Left lung (tissue), 10 donors: ENCODE results near the gene PTMS. TPM values are rescaled to one million over a fixed set of nuclear protein-coding genes. Genes with fewer than 3 reads are reported as not detected.
"Not testable (repeated sequence)": the region's sequence is repeated elsewhere in the genome, so short reads cannot be mapped to it uniquely, and the experiment has no call there.

Source experiments
- ATAC-seq: fragments of 200-7000 bp; cut with Tn5 transposase; one replicate; pipeline ENCODE4 v1.9.1; 2020; ENCODE audit warnings: moderate library complexity
- DNase-seq, 4 donors: peaks; one replicate each; pipeline ENCODE4 v3.0.0-alpha.2; 2013 to 2020
- H3K27ac ChIP-seq, 2 donors: fragments of 200-600 bp; sonication (generic) in 1 of 2; one replicate each; pipeline versions ENCODE4 v1.5.0 to v1.8.0; 2020 to 2021
- H3K27me3 ChIP-seq, 2 donors: fragments of 200-600 bp; sonication (generic) in 1 of 2; one replicate each; pipeline versions ENCODE4 v1.5.0 to v1.8.0; 2020 to 2021
- H3K36me3 ChIP-seq, 2 donors: fragments of 200-600 bp; sonication (generic) in 1 of 2; one replicate each; pipeline versions ENCODE4 v1.5.0 to v1.8.0; 2020 to 2021
- H3K4me1 ChIP-seq, 2 donors: fragments of 200-600 bp; one replicate each; pipeline ENCODE4 v1.8.0; 2021
- H3K4me3 ChIP-seq, 2 donors: fragments of 200-600 bp; sonication (generic) in 1 of 2; one replicate each; pipeline versions ENCODE4 v1.5.0 to v1.8.0; 2020 to 2021; ENCODE audit warnings: mild to moderate bottlenecking in 1 of 2
- H3K9me3 ChIP-seq, 2 donors: fragments of 200-600 bp; sonication (generic) in 1 of 2; one replicate each; pipeline versions ENCODE4 v1.5.0 to v1.8.0; 2020 to 2021
- CTCF ChIP-seq, 2 donors: fragments of 200-600 bp; sonication (generic) in 1 of 2; IDR thresholded peaks; one replicate each; pipeline versions ENCODE4 v1.5.0 to v1.8.0; 2021; ENCODE audit warnings: antibody characterized with exemption in 2 of 2
- intact Hi-C, 2 donors: fragments of 100-400 bp; cut with DNase I; formaldehyde crosslinking; loops; one replicate each; pipeline versions ENCODE4 v1.11.2 to v1.14.2; 2022
- polyA plus RNA-seq, 6 donors: library from polyadenylated mRNA; unstranded; fragments of 120-200 nt; gene quantifications; one replicate each; pipeline ENCODE4 v1.2.1, GENCODE V29; 2013; ENCODE audit not compliant: insufficient read length in 6 of 6
- total RNA-seq, 2 donors: library from RNA; stranded (reverse); fragmentation: NEBNext Ultra II Directional; extraction: Animal tissue kit (Norgen Biotek cat#: 25700); gene quantifications; one replicate each; pipeline ENCODE4 v1.2.1, GENCODE V29; 2021
- donor health status: DM: no; HTN: yes; CAD: no.
- donor health status: DM: no; HTN: no; CAD: no.

PTMS gene
- total and polyA plus RNA-seq, 8 donors: 276 to 843 (median 669) TPM

GRCh38 chr12:6734506-6735387 lies 31.4 kb upstream of the PTMS start:
- H3K27ac ChIP-seq: no peak overlapping the region
- H3K4me3 ChIP-seq: no peak overlapping the region
- intact Hi-C loops: no loop called here
- H3K27me3 ChIP-seq: no peaks in the 10 kb centered on the region
- no peaks in the 10 kb centered on the region for H3K9me3 ChIP-seq
- ATAC-seq (peak; percentile 69), DNase-seq (no peak)
- no peak for TF ChIP-seq CTCF (IDR thresholded peaks at IDR 0.05)
- peaks cover 0 to 44% of the 10 kb centered on the region in 2 donors for H3K36me3 ChIP-seq
- peaks cover 6 to 9% of the 10 kb centered on the region in 2 donors for H3K4me1 ChIP-seq

- Histone ChIP-seq H3K36me3 (peaks cover 0 to 35% of the 10 kb centered on the region in 2 donors), H3K4me3 (no peak overlapping the region), H3K4me1 (peaks cover 6 to 9% of the 10 kb centered on the region in 2 donors), H3K27me3 (no peaks in the 10 kb centered on the region), H3K27ac (no peak overlapping the region), H3K9me3 (no peaks in the 10 kb centered on the region)
- ATAC-seq: peak; percentile 98
- TF ChIP-seq CTCF (IDR thresholded peaks at IDR 0.05): peak; percentile 65 to 67
- DNase-seq: peak; percentile 26 to 84 (median 68)
- intact Hi-C loops: no loop called here
These were observed 30.5 kb upstream of the PTMS start for GRCh38 chr12:6735448-6736191.

GRCh38 chr12:6736754-6737153 lies 29.4 kb upstream of the PTMS start:
- H3K27me3 ChIP-seq: no peaks in the 10 kb centered on the region
- H3K4me3 ChIP-seq: no peak overlapping the region
- no peak overlapping the region for H3K27ac ChIP-seq
- no peak for DNase-seq
- ATAC-seq: no peak
- peaks cover 0 to 24% of the 10 kb centered on the region in 2 donors for H3K36me3 ChIP-seq
- no peaks in the 10 kb centered on the region for H3K9me3 ChIP-seq
- intact Hi-C loops: no loop called here
- H3K4me1 ChIP-seq: peaks cover 6 to 9% of the 10 kb centered on the region in 2 donors
- TF ChIP-seq CTCF (IDR thresholded peaks at IDR 0.05): no peak

- H3K27ac ChIP-seq, H3K4me3 ChIP-seq, H3K27me3 ChIP-seq, H3K9me3 ChIP-seq, intact Hi-C loops, DNase-seq, ATAC-seq: not testable (repeated sequence)
- peaks cover 0 to 17% of the 10 kb centered on the region in 2 donors for H3K4me1 ChIP-seq
- H3K36me3 ChIP-seq: peaks cover 0 to 10% of the 10 kb centered on the region in 2 donors
These were observed 24.1 kb upstream of the PTMS start for GRCh38 chr12:6742080-6742479.

- Histone ChIP-seq H3K4me3 (no peak overlapping the region), H3K36me3 (peaks cover 0 to 18% of the 10 kb centered on the region in 2 donors), H3K4me1 (peaks cover 0 to 17% of the 10 kb centered on the region in 2 donors), H3K27me3 (no peaks in the 10 kb centered on the region), H3K27ac (no peak overlapping the region), H3K9me3 (no peaks in the 10 kb centered on the region)
- DNase-seq: no peak
- no peak for TF ChIP-seq CTCF (IDR thresholded peaks at IDR 0.05)
- ATAC-seq: no peak
- intact Hi-C loops: no loop called here
These were observed 23.3 kb upstream of the PTMS start for GRCh38 chr12:6742834-6743233.

GRCh38 chr12:6743300-6743699 lies 22.9 kb upstream of the PTMS start:
- intact Hi-C loops: not testable (repeated sequence)

More at GRCh38 chr12:6743300-6743699, 22.9 kb upstream of the PTMS start:
- ATAC-seq, DNase-seq, H3K9me3 ChIP-seq, H3K27ac ChIP-seq, H3K4me3 ChIP-seq, H3K27me3 ChIP-seq: not testable (repeated sequence)
- H3K36me3 ChIP-seq: peaks cover 0 to 22% of the 10 kb centered on the region in 2 donors
- peaks cover 0 to 17% of the 10 kb centered on the region in 2 donors for H3K4me1 ChIP-seq
